ENCODE results near the gene ENTPD1. TPM values are rescaled to one million over a fixed set of nuclear protein-coding genes. Genes with fewer than 3 reads are reported as not detected.

ENTPD1 gene
- total and polyA plus RNA-seq, 10 of the 15 experiments (the other 5 are each of a cell fraction or from before 2014, with no cell fraction given): 110 to 413 (median 161) TPM

GRCh38 chr10:95756041-95756761 lies at the start of gene ENTPD1 (continued):
- TF ChIP-seq E2F8 (IDR thresholded peaks at IDR 0.05; ENCODE audit: low read depth, partially characterized antibody) (no peak), ZNF592 (IDR thresholded peaks at IDR 0.05) (no peak), NFIC (IDR thresholded peaks at IDR 0.05; ENCODE audit: low read depth, low read length) (0 out of 2 replicates have a peak, but pooled peaks have one; percentile 42), LARP7 (IDR thresholded peaks at IDR 0.05) (no peak), IKZF1 (conservative IDR thresholded peaks at IDR 0.05) (no peak), SRF (IDR thresholded peaks at IDR 0.05; ENCODE audit: low read depth in 2 of 2, low read length in 2 of 2) (no peak), RUNX3 (IDR thresholded peaks at IDR 0.05; ENCODE audit: low read length) (peak; percentile 31), CBX5 (IDR thresholded peaks at IDR 0.05; ENCODE audit: low read depth) (no peak), TBL1XR1 (IDR thresholded peaks at IDR 0.05; ENCODE audit: low read depth, low read length) (no peak), USF1 (IDR thresholded peaks at IDR 0.05; ENCODE audit: borderline replicate concordance, extremely low read length, insufficient read depth, low read depth, low read length) (no peak), POLR2AphosphoS2 (IDR thresholded peaks at IDR 0.05; ENCODE audit: low read depth, low read length) (peak; percentile 94), CHD2 (IDR thresholded peaks at IDR 0.05; ENCODE audit: borderline replicate concordance, low read depth, low read length) (no peak), SREBF1 (IDR thresholded peaks at IDR 0.05; ENCODE audit: low read length) (no peak), E4F1 (IDR thresholded peaks at IDR 0.05; ENCODE audit: borderline replicate concordance, partially characterized antibody) (no peak), SMAD1 (IDR thresholded peaks at IDR 0.05; ENCODE audit: low read depth, partially characterized antibody) (no peak), KAT2A (conservative IDR thresholded peaks at IDR 0.05; ENCODE audit: control insufficient read depth, low read depth, low read length) (no peak), STAT1 (conservative IDR thresholded peaks at IDR 0.05) (no peak), PKNOX1 (IDR thresholded peaks at IDR 0.05) (no peak)
